Right hindlimb (tissue), 1 donor: ENCODE results near the gene EIF4EBP3.
"Not testable (repeated sequence)": the region's sequence is repeated elsewhere in the genome, so short reads cannot be mapped to it uniquely, and the experiment has no call there.

Source experiments
- DNase-seq: peaks from one replicate; pipeline ENCODE4 v3.0.0-alpha.2; 2018

Gene EIF4EBP3

GRCh38 chr5:140588311-140589070 is 41.0 kb downstream of the EIF4EBP3 start:
- DNase-seq = no peak

- DNase-seq = no peak
These were observed 43.4 kb downstream of the EIF4EBP3 start for GRCh38 chr5:140590861-140591260.

GRCh38 chr5:140591747-140592372 is 44.4 kb downstream of the EIF4EBP3 start:
- no peak for DNase-seq

GRCh38 chr5:140593070-140593469 is 45.6 kb downstream of the EIF4EBP3 start:
- not testable (repeated sequence) for DNase-seq

GRCh38 chr5:140594169-140594568 is 46.7 kb downstream of the EIF4EBP3 start:
- DNase-seq = no peak

- no peak for DNase-seq
These were observed 48.3 kb downstream of the EIF4EBP3 start for GRCh38 chr5:140595538-140596300.

GRCh38 chr5:140596321-140596741 is 48.9 kb downstream of the EIF4EBP3 start:
- DNase-seq = no peak

GRCh38 chr5:140598836-140599235 is 51.4 kb downstream of the EIF4EBP3 start:
- no peak for DNase-seq
